AG09309 (cell line): ENCODE data around the gene BAIAP2L1.

ENCODE experiments used
- DNase-seq: peaks from one replicate; pipeline ENCODE4 v3.0.0-alpha.2; 2010; ENCODE audit warnings: low read depth
- H3K4me3 ChIP-seq: 2 replicates; pipeline ENCODE4 v1.5.1; 2011; ENCODE audit warnings: mild to moderate bottlenecking, low read depth, low read length, moderate library complexity; ENCODE audit not compliant: control insufficient read depth
- CTCF ChIP-seq: IDR thresholded peaks from 2 replicates; pipeline ENCODE4 v1.5.1; 2011; ENCODE audit warnings: mild to moderate bottlenecking, low read depth, low read length, inconsistent platforms; ENCODE audit not compliant: insufficient read depth, control insufficient read depth; ENCODE audit errors: missing control alignments

Gene BAIAP2L1

GRCh38 chr7:98378210-98378819 lies 22.6 kb downstream of the BAIAP2L1 start:
- no peak overlapping the region for H3K4me3 ChIP-seq
- TF ChIP-seq CTCF: no peak
- DNase-seq: no peak

GRCh38 chr7:98376711-98377110 lies 24.2 kb downstream of the BAIAP2L1 start:
- no peak for DNase-seq
- TF ChIP-seq CTCF: no peak

GRCh38 chr7:98375664-98376063 lies 25.2 kb downstream of the BAIAP2L1 start:
- no peak for TF ChIP-seq CTCF
- no peak for DNase-seq
- H3K4me3 ChIP-seq: no peak overlapping the region

More at GRCh38 chr7:98376711-98377110, 24.2 kb downstream of the BAIAP2L1 start:
- H3K4me3 ChIP-seq: no peak overlapping the region

- no peak for TF ChIP-seq CTCF
- no peak for DNase-seq
- no peak overlapping the region for H3K4me3 ChIP-seq
These were observed 26.6 kb downstream of the BAIAP2L1 start for GRCh38 chr7:98374285-98374680.

- DNase-seq: peak; percentile 46
- TF ChIP-seq CTCF: no peak
- no peak overlapping the region for H3K4me3 ChIP-seq
These were observed 27.9 kb downstream of the BAIAP2L1 start for GRCh38 chr7:98372993-98373392.

- TF ChIP-seq CTCF: no peak
- no peak for DNase-seq
These were observed 31.2 kb downstream of the BAIAP2L1 start for GRCh38 chr7:98369726-98370125.

More at GRCh38 chr7:98369726-98370125, 31.2 kb downstream of the BAIAP2L1 start:
- no peak overlapping the region for H3K4me3 ChIP-seq
